Neutrophil (primary cell): ENCODE results near the gene PROSER3.

Experiments
- H3K27ac ChIP-seq: fragments of 200-600 bp; sonication (generic); 2 replicates; pipeline ENCODE4 v1.5.1; 2016; ENCODE audit warnings: mild to moderate bottlenecking, moderate library complexity
- H3K27me3 ChIP-seq: fragments of 200-600 bp; sonication (generic); 2 replicates; pipeline ENCODE4 v1.6.0; 2016; ENCODE audit warnings: mild to moderate bottlenecking
- H3K36me3 ChIP-seq: fragments of 200-600 bp; sonication (generic); 2 replicates; pipeline ENCODE4 v1.5.1; 2017
- H3K4me1 ChIP-seq, 2 experiments: fragments of 200-600 bp in 1 of 2; sonication (generic) in 1 of 2; 1 replicate in 1 of 2; 2 replicates in 1 of 2; pipeline versions ENCODE4 v1.5.1 to v1.6.1; 2013 to 2016; ENCODE audit warnings: low read depth in 1 of 2, low read length in 1 of 2, mild to moderate bottlenecking in 1 of 2, moderate library complexity in 1 of 2; ENCODE audit not compliant: control insufficient read depth in 1 of 2, insufficient read depth in 1 of 2
- H3K4me3 ChIP-seq, 2 experiments: fragments of 200-600 bp in 1 of 2; sonication (generic) in 1 of 2; 1 replicate in 1 of 2; 2 replicates in 1 of 2; pipeline ENCODE4 v1.5.1; 2013 to 2016; ENCODE audit warnings: low read depth in 1 of 2, low read length in 1 of 2, mild to moderate bottlenecking in 1 of 2, moderate library complexity in 1 of 2
- H3K9me3 ChIP-seq: fragments of 200-600 bp; sonication (generic); 2 replicates; pipeline ENCODE4 v1.5.1; 2016
- TF ChIP-seq, protein P1 (sequence below): fragments of 200-600 bp; sonication (generic); IDR thresholded peaks from 2 replicates; pipeline ENCODE4 v1.5.1; 2016; ENCODE audit warnings: antibody characterized with exemption

PROSER3 gene

DNA sequence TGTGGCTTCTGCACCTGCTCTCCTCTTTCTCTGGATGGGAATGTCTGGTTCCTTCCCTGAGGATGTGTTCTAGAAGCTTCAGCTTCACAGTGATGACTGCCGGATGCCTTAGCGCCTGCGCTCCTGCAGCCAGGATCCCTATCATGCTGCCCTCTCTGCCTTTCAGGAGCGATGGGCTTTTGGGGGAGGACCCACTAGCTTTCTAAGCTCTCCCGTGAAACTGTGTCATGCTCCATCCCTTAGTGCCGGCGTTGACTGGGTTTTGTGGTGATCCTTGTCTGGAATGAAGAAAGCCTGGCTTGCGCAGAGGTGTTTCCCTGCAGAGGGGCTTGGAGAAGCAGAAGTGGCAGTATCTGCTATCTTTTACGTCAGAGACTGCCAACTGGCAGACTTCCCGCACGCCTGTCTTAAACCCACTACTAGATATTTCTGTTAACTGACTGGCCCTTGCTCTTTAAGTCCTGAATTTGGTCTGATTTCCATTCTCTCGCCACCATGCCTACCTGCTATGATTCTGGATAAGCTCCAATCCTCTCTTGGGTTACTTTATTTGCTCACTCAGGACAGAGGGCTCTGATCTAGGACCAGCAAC is 44.0 kb upstream of the PROSER3 start:
- TF ChIP-seq, protein P1, sequence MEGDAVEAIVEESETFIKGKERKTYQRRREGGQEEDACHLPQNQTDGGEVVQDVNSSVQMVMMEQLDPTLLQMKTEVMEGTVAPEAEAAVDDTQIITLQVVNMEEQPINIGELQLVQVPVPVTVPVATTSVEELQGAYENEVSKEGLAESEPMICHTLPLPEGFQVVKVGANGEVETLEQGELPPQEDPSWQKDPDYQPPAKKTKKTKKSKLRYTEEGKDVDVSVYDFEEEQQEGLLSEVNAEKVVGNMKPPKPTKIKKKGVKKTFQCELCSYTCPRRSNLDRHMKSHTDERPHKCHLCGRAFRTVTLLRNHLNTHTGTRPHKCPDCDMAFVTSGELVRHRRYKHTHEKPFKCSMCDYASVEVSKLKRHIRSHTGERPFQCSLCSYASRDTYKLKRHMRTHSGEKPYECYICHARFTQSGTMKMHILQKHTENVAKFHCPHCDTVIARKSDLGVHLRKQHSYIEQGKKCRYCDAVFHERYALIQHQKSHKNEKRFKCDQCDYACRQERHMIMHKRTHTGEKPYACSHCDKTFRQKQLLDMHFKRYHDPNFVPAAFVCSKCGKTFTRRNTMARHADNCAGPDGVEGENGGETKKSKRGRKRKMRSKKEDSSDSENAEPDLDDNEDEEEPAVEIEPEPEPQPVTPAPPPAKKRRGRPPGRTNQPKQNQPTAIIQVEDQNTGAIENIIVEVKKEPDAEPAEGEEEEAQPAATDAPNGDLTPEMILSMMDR, result no peak
- H3K9me3 ChIP-seq, result no peaks in the 10 kb centered on the region
- H3K4me1 ChIP-seq, result peaks cover 22 to 32% of the 10 kb centered on the region in 2 experiments
- no peak overlapping the region for H3K4me3 ChIP-seq
- H3K36me3 ChIP-seq, result no peaks in the 10 kb centered on the region
- peaks cover 31% of the 10 kb centered on the region for H3K27me3 ChIP-seq
- no peak overlapping the region for H3K27ac ChIP-seq

DNA sequence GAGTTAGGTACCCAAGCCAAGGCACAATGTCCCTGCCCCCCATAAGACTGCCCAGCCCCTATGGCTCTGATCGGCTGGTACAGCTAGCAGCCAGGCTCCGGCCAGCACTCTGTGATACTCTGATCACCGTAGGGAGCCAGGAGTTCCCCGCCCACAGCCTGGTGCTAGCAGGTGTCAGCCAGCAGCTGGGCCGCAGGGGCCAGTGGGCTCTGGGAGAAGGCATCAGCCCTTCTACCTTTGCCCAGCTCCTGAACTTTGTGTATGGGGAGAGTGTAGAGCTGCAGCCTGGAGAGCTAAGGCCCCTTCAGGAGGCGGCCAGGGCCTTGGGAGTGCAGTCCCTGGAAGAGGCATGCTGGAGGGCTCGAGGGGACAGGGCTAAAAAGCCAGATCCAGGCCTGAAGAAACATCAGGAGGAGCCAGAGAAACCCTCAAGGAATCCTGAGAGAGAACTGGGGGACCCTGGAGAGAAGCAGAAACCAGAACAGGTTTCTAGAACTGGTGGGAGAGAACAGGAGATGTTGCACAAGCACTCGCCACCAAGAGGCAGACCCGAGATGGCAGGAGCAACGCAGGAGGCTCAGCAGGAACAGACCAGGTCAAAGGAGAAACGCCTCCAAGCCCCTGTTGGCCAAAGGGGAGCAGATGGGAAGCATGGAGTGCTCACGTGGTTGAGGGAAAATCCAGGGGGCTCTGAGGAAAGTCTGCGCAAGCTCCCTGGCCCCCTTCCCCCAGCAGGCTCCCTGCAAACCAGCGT is 43.2 kb upstream of the PROSER3 start:
- Histone ChIP-seq H3K27me3 (peaks cover 26% of the 10 kb centered on the region), H3K4me3 (no peak overlapping the region), H3K27ac (no peak overlapping the region), H3K9me3 (no peaks in the 10 kb centered on the region), H3K4me1 (peaks cover 29 to 35% of the 10 kb centered on the region in 2 experiments), H3K36me3 (peaks cover 3% of the 10 kb centered on the region)
- TF ChIP-seq, protein P1, result no peak

DNA sequence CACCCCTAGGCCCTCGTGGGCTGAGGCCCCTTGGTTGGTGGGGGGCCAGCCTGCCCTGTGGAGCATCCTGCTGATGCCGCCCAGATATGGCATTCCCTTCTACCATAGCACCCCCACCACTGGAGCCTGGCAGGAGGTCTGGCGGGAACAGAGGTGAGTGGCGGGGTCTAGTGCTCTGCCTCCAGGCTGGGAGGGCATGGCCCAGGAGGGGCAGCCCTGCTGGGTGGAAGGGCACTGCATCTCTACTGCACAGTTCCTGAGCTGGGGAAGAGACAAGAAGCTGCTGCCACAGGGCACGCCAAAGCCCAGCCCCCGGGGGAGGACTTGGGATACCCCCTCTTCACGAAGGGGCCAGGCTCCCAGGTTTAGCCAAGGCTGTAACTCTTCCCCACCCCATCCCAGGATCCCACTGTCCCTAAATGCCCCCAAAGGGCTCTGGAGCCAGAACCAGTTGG is 42.6 kb upstream of the PROSER3 start:
- Histone ChIP-seq H3K9me3 (no peaks in the 10 kb centered on the region), H3K27ac (no peak overlapping the region), H3K36me3 (peaks cover 9% of the 10 kb centered on the region), H3K27me3 (peaks cover 21% of the 10 kb centered on the region), H3K4me1 (peaks cover 29 to 35% of the 10 kb centered on the region in 2 experiments), H3K4me3 (peak overlapping the region in 1 of 2 experiments; percentile 88)
- TF ChIP-seq, protein P1, result no peak

DNA sequence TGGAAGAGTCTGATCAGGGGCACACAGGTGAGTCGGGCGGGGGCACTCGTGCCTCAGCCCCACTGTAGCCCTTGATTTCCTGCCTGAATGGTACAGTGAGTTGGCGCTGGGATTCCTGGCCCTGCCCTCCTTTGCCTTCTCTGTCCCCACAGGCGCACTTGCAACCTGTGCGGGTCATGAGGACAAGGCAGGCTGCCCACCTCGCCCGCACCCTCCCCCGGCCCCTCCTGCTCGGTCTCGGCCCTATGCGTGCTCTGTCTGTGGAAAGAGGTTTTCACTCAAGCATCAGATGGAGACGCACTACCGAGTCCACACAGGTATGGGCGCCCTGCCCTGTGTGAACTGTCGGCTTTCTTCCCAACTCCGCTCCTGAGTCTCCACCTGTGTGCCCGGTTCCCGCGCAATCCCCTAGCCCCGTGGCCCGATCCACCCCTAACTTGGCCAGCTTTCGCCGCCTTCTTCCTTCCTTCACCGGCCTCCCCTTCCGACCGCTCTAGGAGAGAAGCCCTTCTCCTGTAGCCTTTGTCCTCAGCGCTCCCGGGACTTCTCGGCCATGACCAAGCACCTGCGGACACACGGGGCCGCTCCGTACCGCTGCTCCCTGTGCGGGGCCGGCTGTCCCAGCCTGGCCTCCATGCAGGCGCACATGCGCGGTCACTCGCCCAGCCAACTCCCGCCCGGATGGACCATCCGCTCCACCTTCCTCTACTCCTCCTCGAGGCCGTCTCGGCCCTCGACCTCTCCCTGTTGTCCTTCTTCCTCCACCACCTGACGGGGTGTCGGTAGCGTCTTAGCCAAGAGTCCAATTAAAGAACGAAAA is 41.8 kb upstream of the PROSER3 start:
- TF ChIP-seq, protein P1, result no peak
- peaks cover 13% of the 10 kb centered on the region for H3K27me3 ChIP-seq
- H3K9me3 ChIP-seq, result no peaks in the 10 kb centered on the region
- H3K36me3 ChIP-seq, result peaks cover 17% of the 10 kb centered on the region
- H3K4me1 ChIP-seq, result peaks cover 29 to 35% of the 10 kb centered on the region in 2 experiments
- H3K27ac ChIP-seq, result peak overlapping the region; percentile 95
- peak overlapping the region; percentile 88 to 91 for H3K4me3 ChIP-seq

DNA sequence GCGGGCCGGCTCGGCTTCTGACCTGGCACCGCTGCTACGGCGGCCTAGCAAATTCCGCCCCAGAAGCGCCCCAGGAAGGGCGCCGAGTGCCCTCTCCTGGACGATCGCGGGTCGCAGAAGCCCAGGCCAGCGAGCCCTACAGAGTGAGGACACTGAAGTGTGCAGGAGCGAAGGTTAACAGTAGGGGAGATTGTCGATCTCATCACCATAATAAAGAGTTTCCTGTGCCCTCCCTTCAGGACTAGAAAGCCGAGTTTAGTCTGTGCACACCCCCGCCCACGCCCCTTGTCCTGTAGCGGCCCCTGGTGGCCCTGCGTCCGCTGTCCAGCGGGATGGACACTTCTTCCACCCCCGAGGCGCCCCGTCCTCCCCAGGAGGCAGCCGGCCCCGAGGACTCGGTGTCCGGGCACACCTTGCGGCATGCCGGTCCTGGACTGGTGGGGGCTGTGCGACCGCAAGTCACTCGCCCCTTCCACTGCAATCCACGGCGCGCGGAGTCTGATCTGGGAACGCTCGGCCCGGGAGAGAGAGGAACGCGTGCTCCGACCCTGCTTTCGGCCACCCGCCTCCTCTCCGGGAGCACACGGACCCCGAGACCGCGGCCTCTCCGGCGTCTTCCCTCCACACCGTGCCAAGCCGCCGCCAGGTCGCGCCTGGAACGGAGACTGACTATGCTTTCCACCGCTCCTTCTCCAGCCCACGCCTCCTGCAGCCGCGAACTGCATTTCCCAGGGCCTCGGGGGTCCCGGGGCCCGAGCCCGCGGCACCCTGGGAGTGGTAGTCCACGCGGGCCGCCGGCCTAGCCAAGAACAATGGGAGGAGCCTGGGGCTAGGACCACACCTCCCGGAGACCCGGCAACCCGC is 40.9 kb upstream of the PROSER3 start:
- peak overlapping the region; percentile 88 to 91 for H3K4me3 ChIP-seq
- H3K4me1 ChIP-seq, result peaks cover 29 to 35% of the 10 kb centered on the region in 2 experiments
- TF ChIP-seq, protein P1, result peak; percentile 87
- H3K27me3 ChIP-seq, result peaks cover 10% of the 10 kb centered on the region
- peaks cover 26% of the 10 kb centered on the region for H3K36me3 ChIP-seq
- no peaks in the 10 kb centered on the region for H3K9me3 ChIP-seq
- peak overlapping the region; percentile 95 for H3K27ac ChIP-seq
